ENCODE results near the gene CBY3. TPM values are rescaled to one million over a fixed set of nuclear protein-coding genes. Genes with fewer than 3 reads are reported as not detected.
"Not testable (repeated sequence)": the region's sequence is repeated elsewhere in the genome, so short reads cannot be mapped to it uniquely, and the experiment has no call there.

The CBY3 gene
- total RNA-seq, 5 donors from 2014 or later (not counting 1 experiment from before 2014, with no cell fraction given) = 0.50 to 0.66 (median 0.57) TPM; not detected in 2

- H3K27me3 ChIP-seq (replicated peaks in 1 of 2; ENCODE audit: control insufficient read depth in 2 of 2, extremely low read depth in 1 of 2, insufficient read depth in 2 of 2, low read length in 1 of 2); H3K9me3 ChIP-seq; H3K27ac ChIP-seq (ENCODE audit: low read length); H3K36me3 ChIP-seq (ENCODE audit: control insufficient read depth in 2 of 2, extremely low read depth in 1 of 2, insufficient read depth in 1 of 2, low read length in 1 of 2); H3K27me3 Mint-ChIP-seq; H3K9me3 Mint-ChIP-seq; H3K36me3 Mint-ChIP-seq; H3K4me1 Mint-ChIP-seq; H3K27ac Mint-ChIP-seq: not testable (repeated sequence)
- peak; percentile 64 to 76 (median 70) for ATAC-seq (replicated peaks in 1 of 4)
- H3K4me3 Mint-ChIP-seq = peak overlapping the region; percentile 58 to 73 (median 70)
- H3K4me1 ChIP-seq (ENCODE audit: control insufficient read depth in 1 of 2, extremely low read depth in 1 of 2, insufficient read depth in 2 of 2, low read length in 2 of 2) = peaks cover 0 to 13% of the 10 kb centered on the region in 2 experiments
- DNase-seq = peak in 3 of 35 experiments; percentile 14 to 38 (median 18)
- ChIA-PET CTCF (interaction anchor here in 1 of 2 donors (0.6 kb wide), 1 partner anchor 74 kb away, joined by 5 read pairs; no protein-coding TSS in a partner anchor), POLR2A (interaction anchor here in 1 of 2 donors (0.6 kb wide), 1 partner anchor 19 kb away, joined by 5 read pairs; no protein-coding TSS in a partner anchor)
- WGBS (ENCODE audit: insufficient coverage) = 9% methylated on average over 9 of the region's 29 CpGs
- H3K4me3 ChIP-seq (ENCODE audit: control insufficient read depth in 1 of 2, extremely low read depth in 1 of 2, low read length in 1 of 2) = peak overlapping the region; percentile 8 to 17
Observed at GRCh38 chr5:179658179-179658856, 22.5 kb downstream of the CBY3 start.

- DNase-seq; H3K9me3 Mint-ChIP-seq; POLR2A ChIA-PET; H3K4me1 Mint-ChIP-seq; H3K27ac Mint-ChIP-seq; H3K9me3 ChIP-seq; H3K27ac ChIP-seq (ENCODE audit: low read length); H3K27me3 ChIP-seq (replicated peaks in 1 of 2; ENCODE audit: control insufficient read depth in 2 of 2, extremely low read depth in 1 of 2, insufficient read depth in 2 of 2, low read length in 1 of 2); CTCF ChIA-PET; H3K27me3 Mint-ChIP-seq; H3K4me3 ChIP-seq (ENCODE audit: control insufficient read depth in 1 of 2, extremely low read depth in 1 of 2, low read length in 1 of 2); H3K36me3 ChIP-seq (ENCODE audit: control insufficient read depth in 2 of 2, extremely low read depth in 1 of 2, insufficient read depth in 1 of 2, low read length in 1 of 2); H3K36me3 Mint-ChIP-seq: not testable (repeated sequence)
- H3K4me1 ChIP-seq (ENCODE audit: control insufficient read depth in 1 of 2, extremely low read depth in 1 of 2, insufficient read depth in 2 of 2, low read length in 2 of 2) = peaks cover 0 to 13% of the 10 kb centered on the region in 2 experiments
- WGBS (ENCODE audit: insufficient coverage) = no CpG with 5 or more reads among the region's 50 CpGs
- H3K4me3 Mint-ChIP-seq = peak overlapping the region in 1 of 3 donors; percentile 73
- ATAC-seq (replicated peaks in 1 of 4) = peak; percentile 95 to 97 (median 96)
Observed at GRCh38 chr5:179657302-179658178, 23.3 kb downstream of the CBY3 start.

- POLR2A ChIA-PET = not testable (repeated sequence)
Observed at GRCh38 chr5:179653135-179653534, 27.7 kb downstream of the CBY3 start.

GRCh38 chr5:179650245-179650644, 30.6 kb downstream of the CBY3 start:
- H3K9me3 ChIP-seq; H3K27me3 Mint-ChIP-seq; H3K4me1 ChIP-seq (ENCODE audit: control insufficient read depth in 1 of 2, extremely low read depth in 1 of 2, insufficient read depth in 2 of 2, low read length in 2 of 2); CTCF ChIA-PET; H3K27ac ChIP-seq (ENCODE audit: low read length); H3K4me3 ChIP-seq (ENCODE audit: control insufficient read depth in 1 of 2, extremely low read depth in 1 of 2, low read length in 1 of 2); H3K36me3 Mint-ChIP-seq; H3K36me3 ChIP-seq (ENCODE audit: control insufficient read depth in 2 of 2, extremely low read depth in 1 of 2, insufficient read depth in 1 of 2, low read length in 1 of 2); H3K9me3 Mint-ChIP-seq; DNase-seq; H3K27me3 ChIP-seq (replicated peaks in 1 of 2; ENCODE audit: control insufficient read depth in 2 of 2, extremely low read depth in 1 of 2, insufficient read depth in 2 of 2, low read length in 1 of 2); ATAC-seq (replicated peaks in 1 of 4); H3K4me1 Mint-ChIP-seq; H3K27ac Mint-ChIP-seq; H3K4me3 Mint-ChIP-seq; POLR2A ChIA-PET: not testable (repeated sequence)
- 92% methylated on average over 8 of the region's 26 CpGs for WGBS (ENCODE audit: insufficient coverage)

More at GRCh38 chr5:179653135-179653534, 27.7 kb downstream of the CBY3 start:
- CTCF ChIA-PET; H3K36me3 Mint-ChIP-seq; H3K9me3 Mint-ChIP-seq; H3K36me3 ChIP-seq (ENCODE audit: control insufficient read depth in 2 of 2, extremely low read depth in 1 of 2, insufficient read depth in 1 of 2, low read length in 1 of 2); H3K9me3 ChIP-seq; H3K4me3 ChIP-seq (ENCODE audit: control insufficient read depth in 1 of 2, extremely low read depth in 1 of 2, low read length in 1 of 2); H3K27me3 ChIP-seq (replicated peaks in 1 of 2; ENCODE audit: control insufficient read depth in 2 of 2, extremely low read depth in 1 of 2, insufficient read depth in 2 of 2, low read length in 1 of 2); H3K4me1 ChIP-seq (ENCODE audit: control insufficient read depth in 1 of 2, extremely low read depth in 1 of 2, insufficient read depth in 2 of 2, low read length in 2 of 2); H3K27ac ChIP-seq (ENCODE audit: low read length); H3K4me1 Mint-ChIP-seq; H3K27me3 Mint-ChIP-seq; H3K4me3 Mint-ChIP-seq; ATAC-seq (replicated peaks in 1 of 4); H3K27ac Mint-ChIP-seq; DNase-seq: not testable (repeated sequence)
- WGBS (ENCODE audit: insufficient coverage) = no CpG with 5 or more reads among the region's 2 CpGs

GRCh38 chr5:179649166-179649703, 31.6 kb downstream of the CBY3 start:
- H3K27me3 Mint-ChIP-seq; H3K9me3 ChIP-seq; H3K36me3 Mint-ChIP-seq; H3K4me1 ChIP-seq (ENCODE audit: control insufficient read depth in 1 of 2, extremely low read depth in 1 of 2, insufficient read depth in 2 of 2, low read length in 2 of 2); H3K36me3 ChIP-seq (ENCODE audit: control insufficient read depth in 2 of 2, extremely low read depth in 1 of 2, insufficient read depth in 1 of 2, low read length in 1 of 2); CTCF ChIA-PET; H3K4me1 Mint-ChIP-seq; H3K27me3 ChIP-seq (replicated peaks in 1 of 2; ENCODE audit: control insufficient read depth in 2 of 2, extremely low read depth in 1 of 2, insufficient read depth in 2 of 2, low read length in 1 of 2); H3K27ac Mint-ChIP-seq; DNase-seq; H3K4me3 ChIP-seq (ENCODE audit: control insufficient read depth in 1 of 2, extremely low read depth in 1 of 2, low read length in 1 of 2); POLR2A ChIA-PET; H3K9me3 Mint-ChIP-seq; H3K4me3 Mint-ChIP-seq; ATAC-seq (replicated peaks in 1 of 4); H3K27ac ChIP-seq (ENCODE audit: low read length): not testable (repeated sequence)
- WGBS (ENCODE audit: insufficient coverage) = 100% methylated on average over 1 of the region's 10 CpGs

- H3K4me3 ChIP-seq (ENCODE audit: control insufficient read depth in 1 of 2, extremely low read depth in 1 of 2, low read length in 1 of 2) = no peak overlapping the region
- H3K9me3 ChIP-seq = no peaks in the 10 kb centered on the region
- no peak overlapping the region for H3K4me3 Mint-ChIP-seq
- CTCF ChIA-PET = no interaction called here
- DNase-seq (no peak), ATAC-seq (replicated peaks in 1 of 4) (no peak)
- no peaks in the 10 kb centered on the region for H3K9me3 Mint-ChIP-seq
- H3K27me3 Mint-ChIP-seq = peaks cover 0 to 4% of the 10 kb centered on the region in 2 donors
- H3K27ac Mint-ChIP-seq = no peak overlapping the region
- POLR2A ChIA-PET = interaction anchor here in 1 of 2 donors (0.5 kb wide), 1 partner anchor 62 kb away, joined by 4 read pairs; no protein-coding TSS in a partner anchor
- H3K27ac ChIP-seq (ENCODE audit: low read length) = no peak overlapping the region
- H3K27me3 ChIP-seq (replicated peaks in 1 of 2; ENCODE audit: control insufficient read depth in 2 of 2, extremely low read depth in 1 of 2, insufficient read depth in 2 of 2, low read length in 1 of 2) = peaks cover 0 to 8% of the 10 kb centered on the region in 2 experiments
- H3K4me1 ChIP-seq (ENCODE audit: control insufficient read depth in 1 of 2, extremely low read depth in 1 of 2, insufficient read depth in 2 of 2, low read length in 2 of 2) = no peaks in the 10 kb centered on the region
- WGBS (ENCODE audit: insufficient coverage) = 100% methylated on average over 1 of the region's 9 CpGs
- no peaks in the 10 kb centered on the region for H3K36me3 Mint-ChIP-seq
- no peaks in the 10 kb centered on the region for H3K36me3 ChIP-seq (ENCODE audit: control insufficient read depth in 2 of 2, extremely low read depth in 1 of 2, insufficient read depth in 1 of 2, low read length in 1 of 2)
- H3K4me1 Mint-ChIP-seq = no peaks in the 10 kb centered on the region
Observed at GRCh38 chr5:179648410-179648809, 32.4 kb downstream of the CBY3 start.
